KMS-11 (cell line): Measurements from ENCODE around the gene HTRA3.

Experiments
- H2AFZ ChIP-seq: fragments of 200-600 bp; sonication (generic); 2 replicates; pipeline ENCODE4 v1.6.1; 2016; ENCODE audit warnings: antibody characterized with exemption, mixed run types, low read depth
- H3K27ac ChIP-seq: fragments of 200-600 bp; sonication (generic); 2 replicates; pipeline ENCODE4 v1.6.1; 2016; ENCODE audit warnings: mild to moderate bottlenecking, mixed run types
- H3K27me3 ChIP-seq: fragments of 200-600 bp; sonication (generic); 2 replicates; pipeline ENCODE4 v1.6.1; 2017; ENCODE audit warnings: mild to moderate bottlenecking, low read depth, mixed run types, moderate library complexity; ENCODE audit not compliant: insufficient read depth
- H3K36me3 ChIP-seq: fragments of 200-600 bp; sonication (generic); 2 replicates; pipeline ENCODE4 v1.6.1; 2017; ENCODE audit warnings: mild to moderate bottlenecking, mixed run types; ENCODE audit not compliant: insufficient read depth
- H3K4me1 ChIP-seq: fragments of 200-600 bp; sonication (generic); 2 replicates; pipeline ENCODE4 v1.6.1; 2016; ENCODE audit warnings: mild to moderate bottlenecking, low read depth, mixed run types; ENCODE audit not compliant: poor library complexity, severe bottlenecking
- H3K4me2 ChIP-seq: fragments of 200-600 bp; sonication (generic); 2 replicates; pipeline ENCODE4 v1.7.0; 2016; ENCODE audit warnings: mild to moderate bottlenecking, mixed run types
- H3K4me3 ChIP-seq: fragments of 200-600 bp; sonication (generic); IDR thresholded peaks from 2 replicates; pipeline ENCODE4 v1.6.1; 2017; ENCODE audit warnings: low read depth, low read length, mixed read lengths; ENCODE audit not compliant: insufficient read depth
- H3K79me2 ChIP-seq: fragments of 200-600 bp; sonication (generic); 2 replicates; pipeline ENCODE4 v1.6.1; 2016; ENCODE audit warnings: low read depth, mixed run types; ENCODE audit not compliant: insufficient read depth
- H3K9ac ChIP-seq: fragments of 200-600 bp; sonication (generic); 2 replicates; pipeline ENCODE4 v1.6.1; 2016; ENCODE audit warnings: mild to moderate bottlenecking, mixed run types
- H4K20me1 ChIP-seq: fragments of 200-600 bp; sonication (generic); 2 replicates; pipeline ENCODE4 v1.6.1; 2016; ENCODE audit warnings: mild to moderate bottlenecking, mixed run types; ENCODE audit not compliant: insufficient read depth
- TF ChIP-seq, protein P1 (sequence below): fragments of 200-600 bp; sonication (generic); conservative IDR thresholded peaks from 2 replicates; pipeline ENCODE4 v1.6.1; 2017; ENCODE audit warnings: low read depth, mild to moderate bottlenecking, antibody characterized with exemption, low read length, moderate library complexity, mixed read lengths

HTRA3 gene

DNA sequence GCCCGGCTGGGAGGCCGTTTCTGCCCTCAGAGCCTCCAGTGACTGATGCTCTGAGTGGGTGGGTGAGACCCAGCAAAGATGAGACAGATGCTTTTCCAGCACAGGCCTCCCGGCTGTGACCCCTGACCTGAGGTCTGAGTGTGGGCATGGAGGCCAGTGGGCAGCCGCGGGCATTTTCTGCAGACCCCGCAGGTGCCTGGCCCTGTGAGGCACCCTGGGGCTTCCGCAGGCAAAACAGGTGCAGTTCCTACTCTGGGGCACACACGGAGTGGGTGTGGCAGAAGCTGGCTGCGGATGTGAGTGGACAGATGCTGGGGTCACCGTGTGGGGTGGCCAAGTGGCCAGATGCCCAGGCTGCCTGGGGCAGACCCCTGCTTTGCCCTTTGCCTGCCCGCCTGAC, 14.8 kb downstream of the HTRA3 start:
- Histone ChIP-seq H3K79me2 (no peaks in the 10 kb centered on the region), H3K27me3 (no peaks in the 10 kb centered on the region), H3K27ac (no peak overlapping the region), H3K4me1 (no peaks in the 10 kb centered on the region), H3K36me3 (no peaks in the 10 kb centered on the region), H2AFZ (no peak overlapping the region), H4K20me1 (no peaks in the 10 kb centered on the region), H3K4me3 (no peak overlapping the region), H3K4me2 (no peak overlapping the region), H3K9ac (no peak overlapping the region)
- TF ChIP-seq, protein P1, sequence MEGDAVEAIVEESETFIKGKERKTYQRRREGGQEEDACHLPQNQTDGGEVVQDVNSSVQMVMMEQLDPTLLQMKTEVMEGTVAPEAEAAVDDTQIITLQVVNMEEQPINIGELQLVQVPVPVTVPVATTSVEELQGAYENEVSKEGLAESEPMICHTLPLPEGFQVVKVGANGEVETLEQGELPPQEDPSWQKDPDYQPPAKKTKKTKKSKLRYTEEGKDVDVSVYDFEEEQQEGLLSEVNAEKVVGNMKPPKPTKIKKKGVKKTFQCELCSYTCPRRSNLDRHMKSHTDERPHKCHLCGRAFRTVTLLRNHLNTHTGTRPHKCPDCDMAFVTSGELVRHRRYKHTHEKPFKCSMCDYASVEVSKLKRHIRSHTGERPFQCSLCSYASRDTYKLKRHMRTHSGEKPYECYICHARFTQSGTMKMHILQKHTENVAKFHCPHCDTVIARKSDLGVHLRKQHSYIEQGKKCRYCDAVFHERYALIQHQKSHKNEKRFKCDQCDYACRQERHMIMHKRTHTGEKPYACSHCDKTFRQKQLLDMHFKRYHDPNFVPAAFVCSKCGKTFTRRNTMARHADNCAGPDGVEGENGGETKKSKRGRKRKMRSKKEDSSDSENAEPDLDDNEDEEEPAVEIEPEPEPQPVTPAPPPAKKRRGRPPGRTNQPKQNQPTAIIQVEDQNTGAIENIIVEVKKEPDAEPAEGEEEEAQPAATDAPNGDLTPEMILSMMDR: no peak

DNA sequence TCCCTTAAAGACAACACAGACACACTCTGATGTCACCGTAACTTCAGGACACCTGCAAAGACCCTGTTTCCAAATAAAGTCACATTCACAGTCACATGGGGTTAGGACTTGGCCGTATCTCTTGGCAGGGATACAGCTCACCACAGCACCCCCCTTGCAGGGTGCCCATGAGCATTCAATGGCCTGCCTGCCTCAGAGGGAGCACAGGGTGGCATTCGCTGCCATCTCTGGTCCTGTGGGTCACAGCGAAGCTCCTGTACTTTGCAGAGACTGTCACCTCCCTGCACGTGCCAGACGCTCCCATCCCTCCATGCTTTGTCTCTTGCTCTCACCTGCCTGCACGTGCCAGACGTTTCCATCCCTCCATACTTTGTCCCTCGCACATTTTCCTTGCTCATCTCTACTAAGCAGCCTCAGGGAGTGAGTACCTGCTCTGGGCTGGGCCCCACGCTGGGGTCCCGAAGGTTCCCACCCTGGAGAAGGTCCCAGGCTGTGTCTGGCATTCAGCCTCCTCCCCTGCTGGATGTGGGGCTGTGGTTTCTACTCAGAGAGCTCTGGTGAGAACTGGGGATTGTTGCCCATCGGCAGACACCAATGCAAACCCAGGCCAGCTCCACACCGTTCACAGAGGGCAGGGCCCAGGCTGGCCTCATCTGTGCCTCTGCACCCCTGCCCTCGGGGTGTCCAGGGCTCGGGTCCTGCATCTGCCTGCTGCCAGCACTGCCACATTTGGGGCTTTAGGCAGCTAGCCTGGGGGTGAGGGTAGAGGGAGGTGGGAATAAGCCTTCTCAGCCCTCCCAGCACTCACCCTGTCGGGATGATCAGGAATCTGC, 15.8 kb downstream of the HTRA3 start:
- Histone ChIP-seq H3K4me1 (no peaks in the 10 kb centered on the region), H2AFZ (no peak overlapping the region), H4K20me1 (no peaks in the 10 kb centered on the region), H3K4me2 (no peak overlapping the region), H3K27ac (no peak overlapping the region), H3K9ac (no peak overlapping the region), H3K36me3 (no peaks in the 10 kb centered on the region), H3K27me3 (no peaks in the 10 kb centered on the region), H3K4me3 (no peak overlapping the region), H3K79me2 (no peaks in the 10 kb centered on the region)
- TF ChIP-seq, protein P1: no peak

DNA sequence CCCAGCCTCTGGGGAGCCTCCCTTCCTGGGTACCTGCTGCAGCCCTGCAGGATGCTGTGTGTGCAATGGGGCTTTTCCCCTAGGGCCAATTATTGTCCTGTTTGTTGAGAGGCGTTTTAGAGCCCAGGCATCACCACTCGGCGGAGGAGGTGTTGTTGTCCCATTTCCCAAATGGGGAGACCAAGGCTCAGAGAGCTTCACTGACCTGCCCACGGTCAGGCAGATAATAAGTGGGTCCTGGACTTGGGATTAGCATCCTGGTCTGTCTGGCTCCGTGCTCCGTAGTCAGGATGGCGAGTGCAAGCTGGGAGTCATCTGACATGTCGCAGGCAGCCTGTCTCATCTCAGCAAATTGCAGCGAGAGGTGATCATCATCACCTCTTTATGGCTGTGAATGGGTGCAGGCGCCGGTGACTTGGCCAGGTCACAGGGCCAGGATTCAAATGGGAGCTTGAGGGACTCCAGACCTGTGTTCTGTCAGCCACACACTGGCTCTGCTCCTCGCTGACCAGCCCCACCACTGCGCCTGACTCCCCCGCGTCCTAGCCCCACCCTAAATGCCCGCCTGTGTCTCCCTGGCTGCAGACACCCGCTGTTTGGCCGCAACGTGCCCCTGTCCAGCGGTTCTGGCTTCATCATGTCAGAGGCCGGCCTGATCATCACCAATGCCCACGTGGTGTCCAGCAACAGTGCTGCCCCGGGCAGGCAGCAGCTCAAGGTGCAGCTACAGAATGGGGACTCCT, 16.6 kb downstream of the HTRA3 start:
- Histone ChIP-seq H3K4me3 (no peak overlapping the region), H2AFZ (no peak overlapping the region), H3K27ac (no peak overlapping the region), H3K4me2 (no peak overlapping the region), H3K79me2 (no peaks in the 10 kb centered on the region), H3K4me1 (no peaks in the 10 kb centered on the region), H3K27me3 (no peaks in the 10 kb centered on the region), H4K20me1 (no peaks in the 10 kb centered on the region), H3K9ac (no peak overlapping the region), H3K36me3 (no peaks in the 10 kb centered on the region)
- TF ChIP-seq, protein P1: no peak

DNA sequence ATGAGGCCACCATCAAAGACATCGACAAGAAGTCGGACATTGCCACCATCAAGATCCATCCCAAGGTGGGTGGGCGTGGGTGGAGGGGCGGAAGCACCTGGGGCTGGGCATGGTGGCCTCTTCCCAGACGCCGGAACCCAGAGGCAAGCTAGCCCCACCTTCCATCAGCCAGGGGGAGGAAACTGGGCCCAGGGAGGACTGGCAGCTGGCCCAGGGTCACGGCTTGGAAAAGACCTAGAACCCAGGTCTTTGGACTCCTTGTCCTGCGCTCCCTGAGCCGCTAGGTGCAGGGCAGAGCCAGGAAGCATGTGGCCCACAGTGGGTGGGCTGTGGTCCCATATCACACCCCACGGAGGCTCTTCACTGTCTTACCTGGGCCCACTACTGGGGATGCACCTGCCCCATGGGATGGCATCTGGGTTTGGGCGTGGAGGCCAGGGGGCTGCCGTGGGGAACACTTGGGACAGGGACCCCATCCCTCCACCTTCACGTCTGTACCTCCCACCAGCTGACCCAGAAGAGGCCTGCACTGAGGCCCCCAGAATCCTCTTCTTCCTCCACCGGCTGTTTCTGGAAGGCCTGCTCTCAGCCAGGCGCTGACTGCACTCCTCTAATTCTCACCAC, 17.3 kb downstream of the HTRA3 start:
- Histone ChIP-seq H3K4me1 (no peaks in the 10 kb centered on the region), H3K27ac (no peak overlapping the region), H3K79me2 (no peaks in the 10 kb centered on the region), H2AFZ (no peak overlapping the region), H3K4me2 (no peak overlapping the region), H3K9ac (no peak overlapping the region), H4K20me1 (no peaks in the 10 kb centered on the region), H3K36me3 (no peaks in the 10 kb centered on the region), H3K27me3 (no peaks in the 10 kb centered on the region), H3K4me3 (no peak overlapping the region)
- TF ChIP-seq, protein P1: no peak
